ENCODE measurements around the gene FNDC3B. TPM values are rescaled to one million over a fixed set of nuclear protein-coding genes. Genes with fewer than 3 reads are reported as not detected.

Gene FNDC3B
- total and polyA plus RNA-seq, 9 of the 15 experiments (the other 6 are each of a cell fraction or from before 2014, with no cell fraction given) = 7.0 to 35.8 (median 16.2) TPM

DNA sequence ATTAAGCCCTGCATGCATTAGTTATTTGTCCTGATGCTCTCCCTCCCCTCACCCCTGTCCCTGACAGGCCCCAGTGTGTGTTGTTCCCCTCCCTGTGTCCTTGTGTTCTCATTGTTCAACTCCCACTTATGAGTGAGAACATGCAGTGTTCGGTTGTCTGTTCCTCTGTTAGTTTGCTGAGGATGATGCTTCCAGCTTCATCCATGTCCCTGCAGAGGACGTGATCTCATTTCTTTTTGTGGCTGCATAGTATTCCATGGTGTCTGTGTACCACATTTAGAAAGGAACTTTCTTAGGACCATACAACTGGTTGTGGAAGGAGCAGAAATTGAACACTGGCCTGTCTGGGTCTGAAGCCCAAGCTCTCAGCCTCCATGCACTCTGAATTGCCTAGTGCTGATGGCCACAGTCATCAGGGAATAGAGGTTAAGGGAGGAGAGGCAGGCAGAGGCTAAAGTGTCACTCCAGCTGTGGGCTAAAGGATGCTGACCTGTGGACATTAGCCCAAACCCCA lies 138.5 kb downstream of the FNDC3B start:
- H3K27me3 ChIP-seq (ENCODE audit: control insufficient read depth in 2 of 2, insufficient read depth in 2 of 2, low read length in 2 of 2) = no peaks in the 10 kb centered on the region
- H3K36me3 ChIP-seq (ENCODE audit: control insufficient read depth, insufficient read depth, low read length) = no peaks in the 10 kb centered on the region; the same call in 2 of the 3 replicates
- no peaks in the 10 kb centered on the region for H3K9me3 ChIP-seq (replicated peaks; ENCODE audit: control insufficient read depth, insufficient read depth, low read depth, low read length)
- in situ Hi-C loops (cut with MboI) = no loop called here
- H3K4me1 ChIP-seq (replicated peaks in 1 of 2; ENCODE audit: control insufficient read depth in 2 of 2, insufficient read depth in 2 of 2, low read length in 2 of 2) = peaks cover 6 to 9% of the 10 kb centered on the region in 2 experiments
- no peak overlapping the region for H3K27ac ChIP-seq (ENCODE audit: extremely low read depth, low read depth, low read length)
- ATAC-seq (no peak), FAIRE-seq (no peak), DNase-seq (ENCODE audit: extremely low read depth in 1 of 4, low spot score in 3 of 4) (no peak)
- H4K20me1 ChIP-seq (replicated peaks; ENCODE audit: control insufficient read depth, insufficient read depth, low read length) = 0 out of 2 replicates have a peak, but pooled peaks cover 3% of the 10 kb centered on the region
- 93% methylated on average over 2 of the region's 2 CpGs for WGBS (ENCODE audit: insufficient coverage, low coverage, missing lambda C conversion rate)
- intact Hi-C loops (cut with micrococcal nuclease) = no loop called here
- H3K9me1 ChIP-seq (ENCODE audit: control insufficient read depth, insufficient read depth, low read length) = no peaks in the 10 kb centered on the region
- no peak overlapping the region for H2AFZ ChIP-seq (ENCODE audit: low read depth, low read length)
- no peak overlapping the region for H3K4me2 ChIP-seq (ENCODE audit: insufficient read depth, low read length)
- H3K79me2 ChIP-seq (ENCODE audit: control insufficient read depth, insufficient read depth, low read length) = peaks cover 64% of the 10 kb centered on the region
- POLR2A ChIA-PET = interaction anchor here (1.0 to 2.6 kb wide), 3 partner anchors 8 to 38 kb away, joined by 3 to 11 read pairs (median 5); no protein-coding TSS in a partner anchor
- BruUV-seq (replicated peaks) = no TSS peak
- H3K4me3 ChIP-seq = no peak overlapping the region
- no peak overlapping the region for H3K9ac ChIP-seq (ENCODE audit: insufficient read depth in 1 of 2, low read depth in 2 of 2, low read length in 2 of 2)
- CTCF ChIA-PET (ENCODE audit: low intra/inter-chr PET ratio) = no interaction called here
- TF ChIP-seq, protein P1, sequence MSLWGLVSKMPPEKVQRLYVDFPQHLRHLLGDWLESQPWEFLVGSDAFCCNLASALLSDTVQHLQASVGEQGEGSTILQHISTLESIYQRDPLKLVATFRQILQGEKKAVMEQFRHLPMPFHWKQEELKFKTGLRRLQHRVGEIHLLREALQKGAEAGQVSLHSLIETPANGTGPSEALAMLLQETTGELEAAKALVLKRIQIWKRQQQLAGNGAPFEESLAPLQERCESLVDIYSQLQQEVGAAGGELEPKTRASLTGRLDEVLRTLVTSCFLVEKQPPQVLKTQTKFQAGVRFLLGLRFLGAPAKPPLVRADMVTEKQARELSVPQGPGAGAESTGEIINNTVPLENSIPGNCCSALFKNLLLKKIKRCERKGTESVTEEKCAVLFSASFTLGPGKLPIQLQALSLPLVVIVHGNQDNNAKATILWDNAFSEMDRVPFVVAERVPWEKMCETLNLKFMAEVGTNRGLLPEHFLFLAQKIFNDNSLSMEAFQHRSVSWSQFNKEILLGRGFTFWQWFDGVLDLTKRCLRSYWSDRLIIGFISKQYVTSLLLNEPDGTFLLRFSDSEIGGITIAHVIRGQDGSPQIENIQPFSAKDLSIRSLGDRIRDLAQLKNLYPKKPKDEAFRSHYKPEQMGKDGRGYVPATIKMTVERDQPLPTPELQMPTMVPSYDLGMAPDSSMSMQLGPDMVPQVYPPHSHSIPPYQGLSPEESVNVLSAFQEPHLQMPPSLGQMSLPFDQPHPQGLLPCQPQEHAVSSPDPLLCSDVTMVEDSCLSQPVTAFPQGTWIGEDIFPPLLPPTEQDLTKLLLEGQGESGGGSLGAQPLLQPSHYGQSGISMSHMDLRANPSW (CRISPR knock-in tag; IDR thresholded peaks at IDR 0.05) = no peak
- TF ChIP-seq, protein P2, sequence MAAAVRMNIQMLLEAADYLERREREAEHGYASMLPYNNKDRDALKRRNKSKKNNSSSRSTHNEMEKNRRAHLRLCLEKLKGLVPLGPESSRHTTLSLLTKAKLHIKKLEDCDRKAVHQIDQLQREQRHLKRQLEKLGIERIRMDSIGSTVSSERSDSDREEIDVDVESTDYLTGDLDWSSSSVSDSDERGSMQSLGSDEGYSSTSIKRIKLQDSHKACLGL (CRISPR knock-in tag; IDR thresholded peaks at IDR 0.05; ENCODE audit: borderline replicate concordance, poor library complexity, severe bottlenecking) = no peak
- TF ChIP-seq FIP1L1 (IDR thresholded peaks at IDR 0.05; ENCODE audit: low read depth, low read length, poor library complexity, severe bottlenecking) = no peak
- no peak for TF ChIP-seq SUPT5H (IDR thresholded peaks at IDR 0.05)
- TF ChIP-seq CXXC5 (CRISPR knock-in tag; IDR thresholded peaks at IDR 0.05) = no peak
- no peak for TF ChIP-seq RBBP5 (IDR thresholded peaks at IDR 0.05; ENCODE audit: borderline replicate concordance, insufficient read depth, low read length, poor library complexity, severe bottlenecking)
- no peak for TF ChIP-seq ZFP30 (CRISPR knock-in tag; IDR thresholded peaks at IDR 0.05; ENCODE audit: borderline replicate concordance)
- TF ChIP-seq, protein P3, sequence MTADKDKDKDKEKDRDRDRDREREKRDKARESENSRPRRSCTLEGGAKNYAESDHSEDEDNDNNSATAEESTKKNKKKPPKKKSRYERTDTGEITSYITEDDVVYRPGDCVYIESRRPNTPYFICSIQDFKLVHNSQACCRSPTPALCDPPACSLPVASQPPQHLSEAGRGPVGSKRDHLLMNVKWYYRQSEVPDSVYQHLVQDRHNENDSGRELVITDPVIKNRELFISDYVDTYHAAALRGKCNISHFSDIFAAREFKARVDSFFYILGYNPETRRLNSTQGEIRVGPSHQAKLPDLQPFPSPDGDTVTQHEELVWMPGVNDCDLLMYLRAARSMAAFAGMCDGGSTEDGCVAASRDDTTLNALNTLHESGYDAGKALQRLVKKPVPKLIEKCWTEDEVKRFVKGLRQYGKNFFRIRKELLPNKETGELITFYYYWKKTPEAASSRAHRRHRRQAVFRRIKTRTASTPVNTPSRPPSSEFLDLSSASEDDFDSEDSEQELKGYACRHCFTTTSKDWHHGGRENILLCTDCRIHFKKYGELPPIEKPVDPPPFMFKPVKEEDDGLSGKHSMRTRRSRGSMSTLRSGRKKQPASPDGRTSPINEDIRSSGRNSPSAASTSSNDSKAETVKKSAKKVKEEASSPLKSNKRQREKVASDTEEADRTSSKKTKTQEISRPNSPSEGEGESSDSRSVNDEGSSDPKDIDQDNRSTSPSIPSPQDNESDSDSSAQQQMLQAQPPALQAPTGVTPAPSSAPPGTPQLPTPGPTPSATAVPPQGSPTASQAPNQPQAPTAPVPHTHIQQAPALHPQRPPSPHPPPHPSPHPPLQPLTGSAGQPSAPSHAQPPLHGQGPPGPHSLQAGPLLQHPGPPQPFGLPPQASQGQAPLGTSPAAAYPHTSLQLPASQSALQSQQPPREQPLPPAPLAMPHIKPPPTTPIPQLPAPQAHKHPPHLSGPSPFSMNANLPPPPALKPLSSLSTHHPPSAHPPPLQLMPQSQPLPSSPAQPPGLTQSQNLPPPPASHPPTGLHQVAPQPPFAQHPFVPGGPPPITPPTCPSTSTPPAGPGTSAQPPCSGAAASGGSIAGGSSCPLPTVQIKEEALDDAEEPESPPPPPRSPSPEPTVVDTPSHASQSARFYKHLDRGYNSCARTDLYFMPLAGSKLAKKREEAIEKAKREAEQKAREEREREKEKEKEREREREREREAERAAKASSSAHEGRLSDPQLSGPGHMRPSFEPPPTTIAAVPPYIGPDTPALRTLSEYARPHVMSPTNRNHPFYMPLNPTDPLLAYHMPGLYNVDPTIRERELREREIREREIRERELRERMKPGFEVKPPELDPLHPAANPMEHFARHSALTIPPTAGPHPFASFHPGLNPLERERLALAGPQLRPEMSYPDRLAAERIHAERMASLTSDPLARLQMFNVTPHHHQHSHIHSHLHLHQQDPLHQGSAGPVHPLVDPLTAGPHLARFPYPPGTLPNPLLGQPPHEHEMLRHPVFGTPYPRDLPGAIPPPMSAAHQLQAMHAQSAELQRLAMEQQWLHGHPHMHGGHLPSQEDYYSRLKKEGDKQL (CRISPR knock-in tag; IDR thresholded peaks at IDR 0.05; ENCODE audit: borderline replicate concordance) = no peak
- no peak for TF ChIP-seq HDAC6 (IDR thresholded peaks at IDR 0.05; ENCODE audit: low read depth, low read length)
- no peak for TF ChIP-seq PTRF (tag; IDR thresholded peaks at IDR 0.05)
- no peak for TF ChIP-seq GABPA (tag; conservative IDR thresholded peaks at IDR 0.05; ENCODE audit: low read depth)
- no peak for TF ChIP-seq RBM25 (IDR thresholded peaks at IDR 0.05; ENCODE audit: low read depth, low read length, severe bottlenecking)
- TF ChIP-seq POLR3G (IDR thresholded peaks at IDR 0.05; ENCODE audit: extremely low read depth, insufficient read length, insufficient replicate concordance) = no peak
